GOT3 (cell line): ENCODE measurements around the gene TXLNA.

Source experiments
- DNase-seq: peaks from one replicate; lab custom pipeline; 2025; ENCODE audit warnings: mixed read lengths; lab: John Stamatoyannopoulos, UW

The TXLNA gene

GRCh38 chr1:32184650-32185049 is 5.2 kb downstream of the TXLNA start:
- DNase-seq = no peak

GRCh38 chr1:32186077-32186476 is 6.6 kb downstream of the TXLNA start:
- no peak for DNase-seq

- DNase-seq = no peak
Measured at GRCh38 chr1:32186491-32186890, 7.0 kb downstream of the TXLNA start.

- DNase-seq = no peak
Measured at GRCh38 chr1:32187850-32188249, 8.4 kb downstream of the TXLNA start.

GRCh38 chr1:32192220-32192948 is 12.9 kb downstream of the TXLNA start:
- no peak for DNase-seq

- DNase-seq = no peak
Measured at GRCh38 chr1:32194984-32195383, 15.5 kb downstream of the TXLNA start.

GRCh38 chr1:32195531-32195930 is 16.1 kb downstream of the TXLNA start:
- DNase-seq = no peak

GRCh38 chr1:32195972-32196823 is 16.7 kb downstream of the TXLNA start:
- no peak for DNase-seq

DNA sequence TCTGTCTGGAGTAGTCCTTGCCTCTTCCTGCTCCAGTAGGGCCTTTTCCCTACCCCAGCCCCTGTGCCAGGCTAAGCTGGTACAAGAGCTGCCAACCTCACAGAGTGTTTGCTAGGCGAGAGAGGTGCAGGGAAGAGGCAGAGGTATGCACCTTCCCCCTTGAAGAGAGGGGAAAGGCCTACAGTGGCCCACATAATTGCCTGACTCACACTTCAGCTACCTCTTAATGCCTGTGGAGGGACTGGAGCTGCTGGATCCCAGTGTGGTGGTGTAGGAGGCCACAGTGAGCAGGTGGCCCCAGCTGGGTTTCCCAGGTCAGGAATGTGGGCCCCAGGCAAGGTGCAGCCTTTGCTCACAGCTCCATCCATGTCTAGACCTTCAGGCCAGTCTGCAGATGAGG is 17.6 kb downstream of the TXLNA start:
- DNase-seq = no peak

DNA sequence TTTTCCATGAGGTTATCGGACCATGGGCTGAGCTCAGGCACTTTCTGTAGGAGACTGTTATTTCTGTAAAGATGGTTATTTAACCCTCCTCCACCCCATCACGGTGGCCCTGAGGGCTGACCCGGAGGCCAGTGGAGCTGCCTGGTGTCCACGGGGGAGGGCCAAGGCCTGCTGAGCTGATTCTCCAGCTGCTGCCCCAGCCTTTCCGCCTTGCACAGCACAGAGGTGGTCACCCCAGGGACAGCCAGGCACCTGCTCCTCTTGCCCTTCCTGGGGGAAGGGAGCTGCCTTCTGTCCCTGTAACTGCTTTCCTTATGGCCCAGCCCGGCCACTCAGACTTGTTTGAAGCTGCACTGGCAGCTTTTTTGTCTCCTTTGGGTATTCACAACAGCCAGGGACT is 18.4 kb downstream of the TXLNA start:
- DNase-seq = no peak

DNA sequence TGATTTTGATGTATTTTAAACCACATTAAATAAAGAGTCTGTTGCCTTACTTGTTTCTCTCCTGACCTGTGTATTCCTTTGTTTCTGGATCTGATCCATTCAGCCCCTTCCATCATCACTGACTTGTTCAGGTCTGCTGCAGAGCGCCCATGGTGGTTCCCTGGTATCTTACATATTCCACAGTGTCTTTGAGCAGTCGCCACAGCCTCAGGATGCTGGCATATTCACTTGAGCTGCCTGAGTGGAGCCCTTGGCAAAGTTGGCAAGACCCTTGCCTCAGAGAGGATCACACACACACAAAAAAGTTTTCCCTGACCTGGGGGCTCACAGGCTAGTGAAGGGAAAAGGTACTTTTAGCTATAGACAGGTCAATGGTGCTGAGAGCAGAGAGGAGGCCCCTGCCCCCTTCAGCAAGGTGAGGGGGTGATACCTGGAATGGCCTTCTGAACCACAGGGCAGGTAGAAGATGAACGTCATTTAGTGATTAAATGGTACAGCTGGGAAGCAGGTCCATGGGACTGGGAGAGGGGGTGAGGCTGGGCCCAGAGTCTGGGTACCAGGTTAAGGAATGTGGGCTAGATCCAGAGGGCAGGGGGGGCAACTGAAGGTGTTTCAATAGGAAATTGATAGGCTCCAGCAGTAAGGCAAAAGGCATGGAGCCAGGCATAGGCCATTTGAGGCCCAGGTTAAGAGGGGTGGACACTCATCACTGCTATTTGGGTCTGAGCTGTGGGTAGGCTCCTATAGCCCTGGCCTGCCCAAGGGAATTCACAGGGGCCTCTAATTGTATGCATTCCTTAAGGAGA is 19.0 kb downstream of the TXLNA start:
- DNase-seq = no peak

- no peak for DNase-seq
Measured at GRCh38 chr1:32199043-32199716, 19.7 kb downstream of the TXLNA start.

DNA sequence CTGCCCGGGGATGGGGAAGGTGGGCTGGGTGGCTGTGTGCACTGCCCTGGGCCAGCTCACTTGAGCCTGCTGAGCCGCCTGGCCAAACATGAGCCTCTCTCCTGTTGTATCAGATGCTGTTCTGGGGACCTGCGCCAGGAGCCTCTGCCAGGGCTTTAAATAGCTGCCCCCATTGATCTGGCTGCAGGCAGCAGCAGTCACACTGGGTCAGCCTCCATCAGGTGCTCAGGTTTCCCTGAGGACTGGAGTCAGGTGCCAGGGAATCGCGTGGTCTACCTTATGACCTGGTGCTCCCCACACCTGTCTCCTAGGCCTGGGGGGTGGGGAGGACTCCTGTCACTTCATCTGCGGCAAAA is 20.2 kb downstream of the TXLNA start:
- DNase-seq = no peak

- DNase-seq = no peak
Measured at GRCh38 chr1:32200226-32201010, 20.9 kb downstream of the TXLNA start, which contains the start of gene CCDC28B. Gene CCDC28B, plus strand, starts transcription at chr1:32200595. Its CDS starts 1,341 bp downstream, at chr1:32201936.

DNA sequence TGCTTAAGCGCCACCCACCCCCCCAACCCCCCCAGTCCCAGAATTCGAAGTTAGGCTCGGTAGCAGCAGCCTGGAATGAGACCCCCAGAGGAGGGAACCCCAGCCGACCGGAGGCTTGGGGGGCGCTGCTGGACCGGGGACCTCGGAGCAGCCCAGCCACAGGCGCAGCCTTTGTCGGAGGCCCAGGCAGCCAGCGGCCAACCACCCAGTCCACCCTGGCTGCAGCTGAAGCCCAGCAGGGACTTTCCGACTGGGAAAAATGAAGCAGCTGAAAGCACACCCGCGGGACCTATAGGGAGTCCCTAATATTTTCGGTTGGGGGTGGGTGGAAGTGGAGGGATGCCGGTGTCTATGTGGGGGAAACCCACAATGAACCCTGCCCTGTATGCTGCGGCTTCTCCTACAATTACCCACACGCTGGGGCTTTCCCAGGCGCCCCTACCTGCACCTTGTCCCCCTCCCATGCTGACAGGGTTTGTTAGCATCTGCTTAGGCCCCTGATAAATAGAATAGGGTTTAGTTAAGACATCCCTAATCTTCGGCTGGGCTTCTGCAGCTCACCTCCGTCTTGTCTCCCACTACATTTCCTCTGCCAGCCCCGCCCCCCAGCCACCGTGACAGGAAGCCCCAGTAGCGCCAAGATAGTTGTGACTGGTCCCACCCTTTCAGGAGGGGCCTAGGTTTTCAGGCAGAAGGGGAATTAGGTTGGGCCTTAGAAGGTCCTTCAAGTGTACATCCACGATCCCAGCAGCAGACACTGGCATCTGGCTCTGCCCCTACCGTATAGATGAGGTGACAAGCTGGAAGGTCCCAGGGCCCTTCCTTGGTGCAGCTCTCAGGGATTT is 21.8 kb downstream of the TXLNA start:
- no peak for DNase-seq

DNA sequence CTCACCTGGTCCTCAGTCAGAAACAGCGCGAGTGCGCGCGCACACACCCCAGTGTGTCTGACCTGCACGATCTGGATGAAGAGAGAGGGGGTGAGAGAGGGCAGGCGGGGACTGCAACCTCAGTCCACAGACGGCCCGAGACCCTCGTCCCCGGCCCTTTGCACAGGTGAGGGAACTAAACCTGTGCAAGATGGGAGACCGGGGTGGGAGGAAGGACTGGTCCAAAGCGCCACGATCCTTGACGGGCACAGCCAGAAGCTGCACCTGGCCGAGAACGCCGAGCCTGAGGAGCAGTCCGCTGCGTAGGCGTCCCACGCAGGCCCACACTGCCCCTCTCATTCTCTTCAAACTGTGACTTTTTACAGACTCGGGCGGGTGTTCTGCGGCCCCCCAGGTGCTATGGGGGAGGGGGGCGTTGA is 25.5 kb downstream of the TXLNA start:
- DNase-seq = no peak

- DNase-seq = peak; percentile 29
Measured at GRCh38 chr1:32205401-32206370, 26.2 kb downstream of the TXLNA start, which contains the start of gene IQCC. Gene IQCC, plus strand, starts transcription at chr1:32205671. Its CDS starts 11 bp downstream, at chr1:32205682.

GRCh38 chr1:32208469-32208868 is 29.0 kb downstream of the TXLNA start:
- DNase-seq = no peak

DNA sequence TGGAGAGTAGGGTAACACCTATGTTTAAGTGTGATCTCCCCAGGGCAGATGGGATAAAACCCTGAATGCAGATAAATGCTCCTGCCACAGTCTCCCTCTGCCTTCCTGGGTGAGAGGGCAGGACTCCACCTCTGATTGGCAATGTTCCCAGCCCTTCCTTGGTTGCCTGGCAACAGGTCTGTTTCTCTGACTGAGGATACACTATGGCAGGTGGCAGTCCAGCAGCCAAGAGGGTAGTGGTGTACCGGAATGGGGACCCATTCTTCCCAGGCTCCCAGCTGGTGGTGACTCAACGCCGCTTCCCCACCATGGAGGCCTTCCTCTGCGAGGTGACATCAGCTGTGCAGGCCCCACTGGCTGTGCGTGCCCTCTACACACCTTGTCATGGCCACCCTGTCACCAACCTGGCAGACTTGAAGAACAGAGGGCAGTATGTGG is 29.4 kb downstream of the TXLNA start, which contains the start of gene DCDC2B:
DCDC2B (plus strand) TSS at position 199 of the 438 bp plus-strand sequence; CDS start at position 204, 5 bp downstream.
- no peak for DNase-seq
